ENCODE data around the gene WWC1. TPM values are rescaled to one million over a fixed set of nuclear protein-coding genes. Genes with fewer than 3 reads are reported as not detected.

WWC1 gene
- total RNA-seq, 2 donors from 2014 or later: 45.3 to 52.6 TPM

DNA sequence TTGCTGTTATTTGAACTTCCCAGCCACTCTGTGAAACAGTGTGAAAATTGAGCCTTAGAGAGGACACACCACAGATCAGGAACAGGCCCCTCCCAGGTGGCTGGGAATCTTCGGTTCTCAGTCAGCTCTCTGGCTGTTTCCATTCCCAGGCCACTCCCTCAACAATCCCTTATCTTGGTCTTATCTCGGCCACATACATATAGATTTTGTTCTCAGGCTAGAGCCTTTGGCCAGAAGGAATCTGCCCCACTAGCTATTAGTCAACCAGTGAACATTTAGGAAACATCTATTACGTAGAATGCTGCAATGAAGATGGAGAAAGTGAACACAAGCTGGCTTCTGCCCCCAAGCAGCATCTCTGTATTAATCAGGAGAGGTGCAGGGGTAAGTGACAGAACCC lies 21.0 kb upstream of the WWC1 start:
- no peaks in the 10 kb centered on the region for H3K27me3 ChIP-seq (replicated peaks; ENCODE audit: insufficient read depth)
- H3K4me3 ChIP-seq: no peak overlapping the region
- TF ChIP-seq, protein P1, sequence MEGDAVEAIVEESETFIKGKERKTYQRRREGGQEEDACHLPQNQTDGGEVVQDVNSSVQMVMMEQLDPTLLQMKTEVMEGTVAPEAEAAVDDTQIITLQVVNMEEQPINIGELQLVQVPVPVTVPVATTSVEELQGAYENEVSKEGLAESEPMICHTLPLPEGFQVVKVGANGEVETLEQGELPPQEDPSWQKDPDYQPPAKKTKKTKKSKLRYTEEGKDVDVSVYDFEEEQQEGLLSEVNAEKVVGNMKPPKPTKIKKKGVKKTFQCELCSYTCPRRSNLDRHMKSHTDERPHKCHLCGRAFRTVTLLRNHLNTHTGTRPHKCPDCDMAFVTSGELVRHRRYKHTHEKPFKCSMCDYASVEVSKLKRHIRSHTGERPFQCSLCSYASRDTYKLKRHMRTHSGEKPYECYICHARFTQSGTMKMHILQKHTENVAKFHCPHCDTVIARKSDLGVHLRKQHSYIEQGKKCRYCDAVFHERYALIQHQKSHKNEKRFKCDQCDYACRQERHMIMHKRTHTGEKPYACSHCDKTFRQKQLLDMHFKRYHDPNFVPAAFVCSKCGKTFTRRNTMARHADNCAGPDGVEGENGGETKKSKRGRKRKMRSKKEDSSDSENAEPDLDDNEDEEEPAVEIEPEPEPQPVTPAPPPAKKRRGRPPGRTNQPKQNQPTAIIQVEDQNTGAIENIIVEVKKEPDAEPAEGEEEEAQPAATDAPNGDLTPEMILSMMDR (IDR thresholded peaks at IDR 0.05): no peak
- TF ChIP-seq POLR2AphosphoS5 (IDR thresholded peaks at IDR 0.05) (no peak), POLR2A (IDR thresholded peaks at IDR 0.05) (no peak)
- 57% methylated on average over 3 of the region's 3 CpGs for WGBS
- DNase-seq (ENCODE audit: low spot score): no peak
- no peaks in the 10 kb centered on the region for H3K36me3 ChIP-seq
- H3K27ac ChIP-seq: peak overlapping the region in 1 of 2 donors; percentile 60
- intact Hi-C loops (cut with DNase I): loop anchor here (10.0 kb wide), 1 partner anchor 164 kb away; no protein-coding TSS in a partner anchor
- no peaks in the 10 kb centered on the region for H3K4me1 ChIP-seq (replicated peaks)
- no peaks in the 10 kb centered on the region for H3K9me3 ChIP-seq

DNA sequence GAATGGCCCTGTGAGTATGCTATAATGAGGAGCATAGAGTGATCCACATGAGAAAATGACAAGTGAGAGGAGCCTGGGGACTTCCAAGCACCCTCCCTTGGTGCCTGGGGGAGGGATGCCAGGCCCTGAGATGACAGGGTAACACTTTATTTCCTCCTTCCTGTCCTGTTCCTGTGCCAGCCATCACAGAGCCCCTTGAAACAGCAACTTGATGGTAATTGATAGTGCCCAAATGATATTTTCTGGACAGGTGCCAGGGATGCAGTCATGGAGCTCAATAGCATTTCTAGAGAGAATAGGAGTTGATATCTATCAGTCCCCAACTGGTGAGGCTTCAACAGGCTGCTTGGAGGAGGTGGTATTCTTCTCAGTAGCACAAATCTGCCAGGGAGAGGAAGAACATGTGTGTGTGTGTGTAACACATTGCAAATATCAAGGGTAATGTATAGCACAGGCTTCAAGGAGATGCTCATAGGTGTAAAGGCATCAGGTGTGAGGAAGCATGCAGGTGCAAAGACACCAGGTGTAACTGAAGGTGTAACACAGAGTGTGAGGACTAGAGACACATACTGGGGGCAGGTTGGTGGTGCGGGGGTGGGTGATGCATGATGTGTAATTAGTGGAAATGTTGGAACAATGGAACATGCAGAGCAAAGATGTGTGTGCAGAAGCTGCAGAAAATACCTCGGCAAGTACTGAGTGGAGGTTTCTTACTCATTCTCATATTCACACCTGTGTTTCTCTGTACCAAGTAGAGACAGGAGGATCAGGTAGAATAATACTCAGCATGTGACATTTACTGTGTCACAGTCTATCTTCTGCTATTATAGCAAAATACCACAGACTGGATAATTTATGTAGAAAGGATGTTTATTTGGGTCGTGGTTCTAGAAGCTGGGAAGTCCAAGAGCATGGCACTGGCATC lies 18.1 kb upstream of the WWC1 start:
- no peaks in the 10 kb centered on the region for H3K36me3 ChIP-seq
- no peaks in the 10 kb centered on the region for H3K9me3 ChIP-seq
- intact Hi-C loops (cut with DNase I): loop anchor here (10.0 kb wide), 1 partner anchor 161 kb away; no protein-coding TSS in a partner anchor
- DNase-seq (ENCODE audit: low spot score): no peak
- TF ChIP-seq POLR2A (IDR thresholded peaks at IDR 0.05) (no peak), POLR2AphosphoS5 (IDR thresholded peaks at IDR 0.05) (no peak)
- TF ChIP-seq, protein P1 (IDR thresholded peaks at IDR 0.05): no peak
- WGBS: 88% methylated on average over 3 of the region's 3 CpGs
- H3K27me3 ChIP-seq (replicated peaks; ENCODE audit: insufficient read depth): no peaks in the 10 kb centered on the region
- H3K4me3 ChIP-seq: no peak overlapping the region
- H3K27ac ChIP-seq: no peak overlapping the region
- no peaks in the 10 kb centered on the region for H3K4me1 ChIP-seq (replicated peaks)

DNA sequence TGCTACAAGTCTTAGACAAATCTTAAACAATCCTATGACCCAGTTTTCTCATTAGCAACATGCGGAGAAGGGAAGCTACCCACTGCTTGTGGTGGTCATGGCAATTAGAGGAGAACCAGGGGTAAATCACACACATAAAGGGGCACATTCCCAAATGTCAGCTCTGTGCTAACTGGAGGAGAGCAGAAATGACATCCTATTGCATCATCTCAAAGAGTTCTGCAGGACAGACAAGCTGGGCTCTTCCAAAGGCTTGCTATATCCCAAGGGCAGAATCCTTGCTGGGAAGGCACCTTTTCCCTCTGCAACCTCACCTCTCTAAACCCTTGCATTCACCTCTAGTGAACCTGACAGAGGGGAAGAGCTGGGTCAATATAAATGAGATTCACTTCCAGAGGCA lies 17.0 kb upstream of the WWC1 start:
- Histone ChIP-seq H3K36me3 (no peaks in the 10 kb centered on the region), H3K27ac (no peak overlapping the region), H3K9me3 (no peaks in the 10 kb centered on the region), H3K27me3 (replicated peaks; ENCODE audit: insufficient read depth) (no peaks in the 10 kb centered on the region), H3K4me1 (replicated peaks) (no peaks in the 10 kb centered on the region), H3K4me3 (no peak overlapping the region)
- TF ChIP-seq, protein P1 (IDR thresholded peaks at IDR 0.05): no peak
- intact Hi-C loops (cut with DNase I): loop anchor here (10.0 kb wide), 1 partner anchor 160 kb away; no protein-coding TSS in a partner anchor
- no peak for DNase-seq (ENCODE audit: low spot score)
- whole genome bisulfite sequencing: 96% methylated on average over 1 of the region's 1 CpG

DNA sequence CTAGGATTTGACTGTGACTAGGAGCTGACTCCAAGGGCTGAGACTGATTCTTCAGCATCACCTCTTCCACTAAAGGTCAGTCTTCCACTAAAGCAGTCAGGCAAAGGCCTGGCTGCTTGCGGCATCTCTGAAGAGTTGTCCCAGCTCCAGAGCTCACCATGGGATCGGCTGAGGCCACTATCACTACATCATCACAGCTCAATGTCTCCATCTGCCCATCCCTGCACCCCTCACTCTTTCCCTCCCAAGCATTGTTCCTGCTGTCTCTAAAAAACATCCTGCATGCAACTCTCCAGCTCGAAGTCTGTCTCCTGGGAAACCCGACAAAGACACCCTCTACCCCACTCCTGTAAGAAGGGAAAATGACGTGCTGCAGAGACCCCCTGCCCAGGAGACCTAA lies 15.5 kb upstream of the WWC1 start:
- H3K27me3 ChIP-seq (replicated peaks; ENCODE audit: insufficient read depth): no peaks in the 10 kb centered on the region
- H3K9me3 ChIP-seq: no peaks in the 10 kb centered on the region
- intact Hi-C loops (cut with DNase I): loop anchor here (10.0 kb wide), 1 partner anchor 159 kb away; no protein-coding TSS in a partner anchor

More for the DNA sequence above, 15.5 kb upstream of the WWC1 start:
- Histone ChIP-seq H3K4me3 (no peak overlapping the region), H3K4me1 (replicated peaks) (no peaks in the 10 kb centered on the region), H3K27ac (no peak overlapping the region), H3K36me3 (no peaks in the 10 kb centered on the region)
- WGBS: 72% methylated on average over 5 of the region's 5 CpGs
- no peak for TF ChIP-seq POLR2A (IDR thresholded peaks at IDR 0.05)
- TF ChIP-seq, protein P1 (IDR thresholded peaks at IDR 0.05): no peak
- TF ChIP-seq POLR2AphosphoS5 (IDR thresholded peaks at IDR 0.05): no peak
- DNase-seq (ENCODE audit: low spot score): no peak
